HEK293 (cell line): ENCODE results near the gene TSC2.

Source experiments
- CTCF ChIA-PET: fragments of 350-600 bp; formaldehyde crosslinking; extraction: SDS; loops from one replicate; lab custom pipeline; 2021; ENCODE audit warnings: antibody characterized with exemption; lab: Yijun Ruan, JAX
- POLR2A ChIA-PET: fragments of 300-600 bp; formaldehyde crosslinking; extraction: SDS; loops from one replicate; lab custom pipeline; 2020; ENCODE audit warnings: antibody characterized with exemption, inconsistent platforms; lab: Yijun Ruan, JAX
- H3K27ac ChIP-seq: fragments of 200-500 bp; sonication (Bioruptor generic); 2 replicates; pipeline ENCODE4 v1.5.1; 2014; ENCODE audit warnings: low read depth, low read length, control low read depth, inconsistent platforms; ENCODE audit errors: extremely low read depth
- H3K36me3 ChIP-seq, 2 experiments: fragments of 200-500 bp in 1 of 2; sonication (Bioruptor generic) in 1 of 2; 1 replicate in 1 of 2; 2 replicates in 1 of 2; pipeline ENCODE4 v1.5.1; 2014 to 2017; ENCODE audit warnings: inconsistent platforms in 2 of 2, low read length in 2 of 2; ENCODE audit not compliant: control insufficient read depth in 2 of 2, insufficient read depth in 1 of 2
- H3K4me1 ChIP-seq: fragments of 200-500 bp; sonication (Bioruptor generic); 2 replicates; pipeline ENCODE4 v1.5.1; 2014; ENCODE audit warnings: mild to moderate bottlenecking, low read length, inconsistent platforms; ENCODE audit not compliant: control insufficient read depth, insufficient read depth
- H3K4me3 ChIP-seq: 2 replicates; pipeline ENCODE4 v1.5.1; 2011; ENCODE audit warnings: low read depth, mild to moderate bottlenecking, control low read depth, low read length, moderate library complexity
- H3K9me3 ChIP-seq: fragments of 200-500 bp; sonication (Bioruptor generic); 2 replicates; pipeline ENCODE4 v1.5.1; 2014; ENCODE audit warnings: low read depth, low read length, inconsistent platforms; ENCODE audit not compliant: control insufficient read depth, insufficient read depth
- BCL11B ChIP-seq: fragments of 450-650 bp; formaldehyde crosslinking; IDR thresholded peaks from 2 replicates; pipeline ENCODE4 v1.5.1; 2016; ENCODE audit warnings: low read depth, missing biosample characterization, missing genetic modification characterization
- GLIS1 ChIP-seq: fragments of 450-650 bp; formaldehyde crosslinking; IDR thresholded peaks from 2 replicates; pipeline ENCODE4 v1.5.1; 2016; ENCODE audit warnings: missing biosample characterization, missing genetic modification characterization
- GLIS2 ChIP-seq: fragments of 450-650 bp; formaldehyde crosslinking; IDR thresholded peaks from 2 replicates; pipeline ENCODE4 v1.5.1; 2016; ENCODE audit warnings: missing biosample characterization, missing genetic modification characterization
- PRDM1 ChIP-seq: fragments of 450-650 bp; formaldehyde crosslinking; IDR thresholded peaks from 2 replicates; pipeline ENCODE4; 2016; ENCODE audit warnings: missing biosample characterization, missing genetic modification characterization
- SCRT2 ChIP-seq: fragments of 450-650 bp; formaldehyde crosslinking; IDR thresholded peaks from 2 replicates; pipeline ENCODE4 v1.5.1; 2016; ENCODE audit warnings: missing biosample characterization, missing genetic modification characterization
- ZBTB21 ChIP-seq: fragments of 450-650 bp; formaldehyde crosslinking; IDR thresholded peaks from 2 replicates; pipeline ENCODE4 v1.5.1; 2017; ENCODE audit warnings: missing biosample characterization, missing genetic modification characterization
- ZFHX2 ChIP-seq: fragments of 450-650 bp; formaldehyde crosslinking; conservative IDR thresholded peaks from 2 replicates; pipeline ENCODE4 v1.5.1; 2016; ENCODE audit warnings: missing biosample characterization, missing genetic modification characterization
- ZNF112 ChIP-seq: fragments of 450-650 bp; formaldehyde crosslinking; IDR thresholded peaks from 2 replicates; pipeline ENCODE4 v1.5.0; 2017; ENCODE audit warnings: missing biosample characterization, missing genetic modification characterization
- ZNF174 ChIP-seq: fragments of 450-650 bp; formaldehyde crosslinking; IDR thresholded peaks from 2 replicates; pipeline ENCODE4 v1.5.0; 2017; ENCODE audit warnings: missing biosample characterization, mild to moderate bottlenecking, missing genetic modification characterization
- ZNF211 ChIP-seq: fragments of 450-650 bp; formaldehyde crosslinking; IDR thresholded peaks from 2 replicates; pipeline ENCODE4 v1.5.1; 2016; ENCODE audit warnings: low read depth, missing biosample characterization, missing genetic modification characterization
- ZNF341 ChIP-seq: fragments of 450-650 bp; formaldehyde crosslinking; IDR thresholded peaks from 2 replicates; pipeline ENCODE4; 2016; ENCODE audit warnings: low read depth, missing biosample characterization, missing genetic modification characterization
- ZNF426 ChIP-seq: fragments of 450-650 bp; formaldehyde crosslinking; IDR thresholded peaks from 2 replicates; pipeline ENCODE4 v1.5.1; 2017; ENCODE audit warnings: missing biosample characterization, missing genetic modification characterization, mild to moderate bottlenecking, inconsistent platforms, moderate library complexity
- ZNF561 ChIP-seq: fragments of 450-650 bp; IDR thresholded peaks from 2 replicates; pipeline ENCODE4 v1.5.1; 2018; ENCODE audit warnings: missing biosample characterization, missing genetic modification characterization, borderline replicate concordance
- TF ChIP-seq, protein P1 (sequence below): fragments of 450-650 bp; formaldehyde crosslinking; IDR thresholded peaks from 2 replicates; pipeline ENCODE4 v1.5.1; 2017; ENCODE audit warnings: missing biosample characterization, missing genetic modification characterization
- TF ChIP-seq, protein P2 (sequence below): fragments of 450-650 bp; formaldehyde crosslinking; IDR thresholded peaks from 2 replicates; pipeline ENCODE4 v1.5.1; 2016; ENCODE audit warnings: missing biosample characterization, missing genetic modification characterization
- TF ChIP-seq, protein P3 (sequence below): fragments of 450-650 bp; formaldehyde crosslinking; IDR thresholded peaks from 2 replicates; pipeline ENCODE4 v1.5.1; 2016; ENCODE audit warnings: missing biosample characterization, missing genetic modification characterization
- TF ChIP-seq, protein P4 (sequence below): fragments of 450-650 bp; formaldehyde crosslinking; IDR thresholded peaks from 2 replicates; pipeline ENCODE4 v1.5.1; 2016; ENCODE audit warnings: missing biosample characterization, missing genetic modification characterization

The TSC2 gene

DNA sequence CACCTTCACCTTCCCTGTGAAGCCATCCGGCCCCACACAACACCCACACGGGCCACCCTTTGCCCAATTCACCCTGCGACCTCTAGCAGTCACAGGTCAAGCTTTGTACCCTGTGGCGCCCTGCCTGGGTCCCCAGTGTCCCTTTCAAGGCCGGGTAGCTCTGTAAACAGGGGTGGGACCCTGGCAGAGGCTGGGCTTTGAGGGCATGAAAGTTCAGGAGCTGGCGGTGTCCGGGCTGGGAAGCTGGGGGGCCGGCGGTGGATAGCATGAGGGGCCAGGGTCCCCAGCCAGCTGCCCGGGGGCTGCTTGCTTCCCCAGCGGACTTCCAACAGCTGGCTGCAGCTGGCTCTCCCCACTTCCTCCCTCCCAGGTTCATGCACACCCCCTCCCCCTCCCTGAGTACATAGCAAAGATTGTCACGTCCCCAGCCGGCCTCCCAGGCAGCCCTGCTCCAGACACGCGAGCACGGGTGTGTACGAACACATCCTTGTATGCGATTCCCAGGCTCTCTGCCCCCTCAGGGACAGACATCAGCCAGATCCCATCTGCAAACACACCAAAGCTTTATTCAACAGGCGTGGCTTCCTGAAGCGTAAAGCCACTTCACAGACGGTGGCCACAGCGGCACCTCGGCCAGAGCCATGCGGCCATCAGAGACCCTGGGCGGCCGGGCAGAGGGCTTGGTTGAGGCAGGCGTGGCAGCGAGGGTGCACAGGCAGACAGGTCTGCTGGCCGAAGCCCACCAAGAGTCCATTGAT, 8.3 kb upstream of the TSC2 start:
- Histone ChIP-seq H3K4me1 (peaks cover 4% of the 10 kb centered on the region; the same call in 1 of the 2 replicates), H3K4me3 (no peak overlapping the region)
- POLR2A ChIA-PET, result interaction anchor here (1.3 to 2.4 kb wide), 2 partner anchors 12 to 116 kb away, joined by 6 read pairs; partner anchors contain the start of gene TRAF7
- CTCF ChIA-PET, result no interaction called here
- peak; percentile 57 for TF ChIP-seq BCL11B (tag by site-specific recombination)
- no peak for TF ChIP-seq GLIS2
- TF ChIP-seq, protein P1, sequence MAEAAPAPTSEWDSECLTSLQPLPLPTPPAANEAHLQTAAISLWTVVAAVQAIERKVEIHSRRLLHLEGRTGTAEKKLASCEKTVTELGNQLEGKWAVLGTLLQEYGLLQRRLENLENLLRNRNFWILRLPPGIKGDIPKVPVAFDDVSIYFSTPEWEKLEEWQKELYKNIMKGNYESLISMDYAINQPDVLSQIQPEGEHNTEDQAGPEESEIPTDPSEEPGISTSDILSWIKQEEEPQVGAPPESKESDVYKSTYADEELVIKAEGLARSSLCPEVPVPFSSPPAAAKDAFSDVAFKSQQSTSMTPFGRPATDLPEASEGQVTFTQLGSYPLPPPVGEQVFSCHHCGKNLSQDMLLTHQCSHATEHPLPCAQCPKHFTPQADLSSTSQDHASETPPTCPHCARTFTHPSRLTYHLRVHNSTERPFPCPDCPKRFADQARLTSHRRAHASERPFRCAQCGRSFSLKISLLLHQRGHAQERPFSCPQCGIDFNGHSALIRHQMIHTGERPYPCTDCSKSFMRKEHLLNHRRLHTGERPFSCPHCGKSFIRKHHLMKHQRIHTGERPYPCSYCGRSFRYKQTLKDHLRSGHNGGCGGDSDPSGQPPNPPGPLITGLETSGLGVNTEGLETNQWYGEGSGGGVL (tag by site-specific recombination), result no peak
- TF ChIP-seq, protein P2, sequence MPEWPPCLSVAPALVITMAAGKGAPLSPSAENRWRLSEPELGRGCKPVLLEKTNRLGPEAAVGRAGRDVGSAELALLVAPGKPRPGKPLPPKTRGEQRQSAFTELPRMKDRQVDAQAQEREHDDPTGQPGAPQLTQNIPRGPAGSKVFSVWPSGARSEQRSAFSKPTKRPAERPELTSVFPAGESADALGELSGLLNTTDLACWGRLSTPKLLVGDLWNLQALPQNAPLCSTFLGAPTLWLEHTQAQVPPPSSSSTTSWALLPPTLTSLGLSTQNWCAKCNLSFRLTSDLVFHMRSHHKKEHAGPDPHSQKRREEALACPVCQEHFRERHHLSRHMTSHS (tag by site-specific recombination), result no peak
- 0 out of 2 replicates have a peak, but pooled peaks have one; percentile 18 for TF ChIP-seq ZNF341 (tag by site-specific recombination)
- peak; percentile 41 for TF ChIP-seq ZFHX2
- TF ChIP-seq, protein P3, sequence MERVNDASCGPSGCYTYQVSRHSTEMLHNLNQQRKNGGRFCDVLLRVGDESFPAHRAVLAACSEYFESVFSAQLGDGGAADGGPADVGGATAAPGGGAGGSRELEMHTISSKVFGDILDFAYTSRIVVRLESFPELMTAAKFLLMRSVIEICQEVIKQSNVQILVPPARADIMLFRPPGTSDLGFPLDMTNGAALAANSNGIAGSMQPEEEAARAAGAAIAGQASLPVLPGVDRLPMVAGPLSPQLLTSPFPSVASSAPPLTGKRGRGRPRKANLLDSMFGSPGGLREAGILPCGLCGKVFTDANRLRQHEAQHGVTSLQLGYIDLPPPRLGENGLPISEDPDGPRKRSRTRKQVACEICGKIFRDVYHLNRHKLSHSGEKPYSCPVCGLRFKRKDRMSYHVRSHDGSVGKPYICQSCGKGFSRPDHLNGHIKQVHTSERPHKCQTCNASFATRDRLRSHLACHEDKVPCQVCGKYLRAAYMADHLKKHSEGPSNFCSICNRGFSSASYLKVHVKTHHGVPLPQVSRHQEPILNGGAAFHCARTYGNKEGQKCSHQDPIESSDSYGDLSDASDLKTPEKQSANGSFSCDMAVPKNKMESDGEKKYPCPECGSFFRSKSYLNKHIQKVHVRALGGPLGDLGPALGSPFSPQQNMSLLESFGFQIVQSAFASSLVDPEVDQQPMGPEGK, result 0 out of 2 replicates have a peak, but pooled peaks have one; percentile 33
- peak; percentile 54; the same call in 1 of the 2 replicates for TF ChIP-seq SCRT2
- TF ChIP-seq ZBTB21 (tag by site-specific recombination), result no peak
- TF ChIP-seq, protein P4, sequence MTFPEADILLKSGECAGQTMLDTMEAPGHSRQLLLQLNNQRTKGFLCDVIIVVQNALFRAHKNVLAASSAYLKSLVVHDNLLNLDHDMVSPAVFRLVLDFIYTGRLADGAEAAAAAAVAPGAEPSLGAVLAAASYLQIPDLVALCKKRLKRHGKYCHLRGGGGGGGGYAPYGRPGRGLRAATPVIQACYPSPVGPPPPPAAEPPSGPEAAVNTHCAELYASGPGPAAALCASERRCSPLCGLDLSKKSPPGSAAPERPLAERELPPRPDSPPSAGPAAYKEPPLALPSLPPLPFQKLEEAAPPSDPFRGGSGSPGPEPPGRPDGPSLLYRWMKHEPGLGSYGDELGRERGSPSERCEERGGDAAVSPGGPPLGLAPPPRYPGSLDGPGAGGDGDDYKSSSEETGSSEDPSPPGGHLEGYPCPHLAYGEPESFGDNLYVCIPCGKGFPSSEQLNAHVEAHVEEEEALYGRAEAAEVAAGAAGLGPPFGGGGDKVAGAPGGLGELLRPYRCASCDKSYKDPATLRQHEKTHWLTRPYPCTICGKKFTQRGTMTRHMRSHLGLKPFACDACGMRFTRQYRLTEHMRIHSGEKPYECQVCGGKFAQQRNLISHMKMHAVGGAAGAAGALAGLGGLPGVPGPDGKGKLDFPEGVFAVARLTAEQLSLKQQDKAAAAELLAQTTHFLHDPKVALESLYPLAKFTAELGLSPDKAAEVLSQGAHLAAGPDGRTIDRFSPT (tag by site-specific recombination), result peak; percentile 29; the same call in 1 of the 2 replicates
- no peak for TF ChIP-seq ZNF112 (tag by site-specific recombination)
- no peak for TF ChIP-seq PRDM1
- 0 out of 2 replicates have a peak, but pooled peaks have one; percentile 28 for TF ChIP-seq GLIS1
- no peak for TF ChIP-seq ZNF561
- TF ChIP-seq, all 188 proteins: peak for 7
- no peaks in the 10 kb centered on the region for H3K9me3 ChIP-seq
- peaks cover 0 to 20% of the 10 kb centered on the region in 2 experiments; a peak in 2 of 3 replicates for H3K36me3 ChIP-seq
- H3K27ac ChIP-seq, result no peak overlapping the region

DNA sequence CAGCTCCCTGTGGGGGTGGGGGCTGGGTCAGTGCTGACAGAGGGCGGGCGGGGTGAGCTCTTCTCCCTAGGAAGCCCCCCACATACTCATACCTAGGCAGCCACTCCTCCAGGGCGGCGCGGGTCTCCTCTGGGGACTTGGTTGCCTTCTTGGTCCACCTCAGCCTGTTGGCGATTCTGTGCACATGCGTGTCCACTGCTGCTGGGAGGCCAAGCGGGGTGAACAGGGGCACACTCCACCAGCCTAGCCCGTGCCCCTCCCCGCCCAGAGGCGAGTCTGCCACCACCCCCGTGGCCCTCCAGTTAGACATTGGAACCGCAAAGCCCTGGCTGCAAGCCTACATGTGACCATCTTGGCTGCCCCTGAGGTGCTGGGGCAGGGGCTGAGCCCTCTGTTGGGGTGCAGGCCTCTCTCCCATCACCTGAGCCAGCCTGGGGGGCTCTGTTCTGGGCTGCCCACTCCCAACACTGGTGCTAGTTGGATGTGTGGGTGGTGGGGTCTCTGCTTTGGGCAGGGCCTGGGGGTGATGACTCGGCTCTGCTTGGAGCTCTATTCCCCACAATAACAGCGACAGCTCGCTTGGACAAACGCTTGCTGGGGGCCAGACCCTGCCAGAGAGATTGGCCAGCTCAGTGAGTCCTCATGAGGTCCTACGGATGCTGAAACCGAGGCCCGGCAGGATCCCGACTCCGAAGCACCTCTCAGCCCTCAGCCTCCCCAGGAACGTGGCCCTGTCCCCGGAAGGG, 7.6 kb upstream of the TSC2 start:
- ChIA-PET CTCF (interaction anchor here (0.5 kb wide), 1 partner anchor 1124 kb away, joined by 3 read pairs; no protein-coding TSS in a partner anchor), POLR2A (interaction anchor here (1.3 to 2.4 kb wide), 2 partner anchors 12 to 115 kb away, joined by 6 read pairs; partner anchors contain the start of gene TRAF7)
- no peaks in the 10 kb centered on the region for H3K9me3 ChIP-seq
- H3K27ac ChIP-seq, result no peak overlapping the region
- H3K4me1 ChIP-seq, result peaks cover 4% of the 10 kb centered on the region; the same call in 1 of the 2 replicates
- TF ChIP-seq, protein P4 (tag by site-specific recombination), result 0 out of 2 replicates have a peak, but pooled peaks have one; percentile 12
- no peak for TF ChIP-seq ZNF211
- no peak for TF ChIP-seq ZNF426
- no peak for TF ChIP-seq ZNF174 (tag by site-specific recombination)
- peaks cover 0 to 20% of the 10 kb centered on the region in 2 experiments; a peak in 2 of 3 replicates for H3K36me3 ChIP-seq
- no peak overlapping the region for H3K4me3 ChIP-seq
